ENCODE data around the gene GRIK4.

DNA sequence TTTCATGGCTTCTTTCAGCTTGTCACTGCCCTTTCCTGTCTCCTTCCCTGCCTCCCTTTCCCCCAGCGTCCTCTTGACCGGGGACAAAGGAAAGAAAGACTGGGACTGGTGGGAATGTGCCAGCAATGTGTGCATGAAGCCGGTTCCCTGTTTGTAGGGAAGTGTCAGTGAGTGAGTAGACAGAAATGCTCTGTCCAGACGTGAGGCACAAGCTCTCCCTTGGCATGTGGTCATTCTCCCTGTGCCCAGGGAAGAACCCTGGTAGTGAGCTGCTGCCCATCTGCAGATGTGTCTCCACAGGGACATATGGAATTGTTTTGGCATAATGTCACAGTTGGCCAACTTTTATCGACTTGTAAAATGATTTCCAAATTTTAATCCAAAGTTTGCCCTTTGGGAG is 426.0 kb downstream of the GRIK4 start:
- TF ChIP-seq, protein P1, sequence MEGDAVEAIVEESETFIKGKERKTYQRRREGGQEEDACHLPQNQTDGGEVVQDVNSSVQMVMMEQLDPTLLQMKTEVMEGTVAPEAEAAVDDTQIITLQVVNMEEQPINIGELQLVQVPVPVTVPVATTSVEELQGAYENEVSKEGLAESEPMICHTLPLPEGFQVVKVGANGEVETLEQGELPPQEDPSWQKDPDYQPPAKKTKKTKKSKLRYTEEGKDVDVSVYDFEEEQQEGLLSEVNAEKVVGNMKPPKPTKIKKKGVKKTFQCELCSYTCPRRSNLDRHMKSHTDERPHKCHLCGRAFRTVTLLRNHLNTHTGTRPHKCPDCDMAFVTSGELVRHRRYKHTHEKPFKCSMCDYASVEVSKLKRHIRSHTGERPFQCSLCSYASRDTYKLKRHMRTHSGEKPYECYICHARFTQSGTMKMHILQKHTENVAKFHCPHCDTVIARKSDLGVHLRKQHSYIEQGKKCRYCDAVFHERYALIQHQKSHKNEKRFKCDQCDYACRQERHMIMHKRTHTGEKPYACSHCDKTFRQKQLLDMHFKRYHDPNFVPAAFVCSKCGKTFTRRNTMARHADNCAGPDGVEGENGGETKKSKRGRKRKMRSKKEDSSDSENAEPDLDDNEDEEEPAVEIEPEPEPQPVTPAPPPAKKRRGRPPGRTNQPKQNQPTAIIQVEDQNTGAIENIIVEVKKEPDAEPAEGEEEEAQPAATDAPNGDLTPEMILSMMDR (conservative IDR thresholded peaks at IDR 0.05): no peak
- TF ChIP-seq EZH2 (IDR thresholded peaks at IDR 0.05; ENCODE audit: low read depth): no peak
